CD14-positive monocyte (primary cell): ENCODE measurements around the gene MAP1LC3B. TPM values are rescaled to one million over a fixed set of nuclear protein-coding genes. Genes with fewer than 3 reads are reported as not detected.

Experiments used
- DNase-seq, 3 donors: peaks; one replicate each; pipeline ENCODE4 v3.0.0-alpha.2; 2011 to 2022
- H2AFZ ChIP-seq: 2 replicates; pipeline ENCODE4 v1.6.0; 2012; ENCODE audit warnings: mild to moderate bottlenecking, low read depth, low read length, inconsistent platforms; ENCODE audit not compliant: insufficient read depth, poor library complexity, severe bottlenecking
- H3K27ac ChIP-seq, 2 donors: 1 replicate in 1 of 2; 2 replicates in 1 of 2; pipeline ENCODE4 v1.5.1; 2012 to 2013; ENCODE audit warnings: low read length in 2 of 2, control low read depth in 1 of 2, inconsistent platforms in 1 of 2, low read depth in 1 of 2, mild to moderate bottlenecking in 1 of 2
- H3K27me3 ChIP-seq, 2 donors: one replicate each; pipeline versions ENCODE4 v1.6.0 to v1.6.1; 2011 to 2013; ENCODE audit warnings: low read length in 2 of 2; ENCODE audit not compliant: control insufficient read depth in 2 of 2, insufficient read depth in 2 of 2
- H3K36me3 ChIP-seq, 2 donors: replicated peaks in 1 of 2; 1 replicate in 1 of 2; 2 replicates in 1 of 2; pipeline versions ENCODE4 v1.5.1 to v1.6.1; 2012 to 2013; ENCODE audit warnings: low read length in 2 of 2, control low read depth in 1 of 2, inconsistent platforms in 1 of 2, mild to moderate bottlenecking in 1 of 2; ENCODE audit not compliant: insufficient read depth in 2 of 2, control insufficient read depth in 1 of 2
- H3K4me1 ChIP-seq, 2 donors: 1 replicate in 1 of 2; 2 replicates in 1 of 2; pipeline versions ENCODE4 v1.5.1 to v1.6.1; 2012 to 2013; ENCODE audit warnings: low read length in 2 of 2, control low read depth in 1 of 2, inconsistent platforms in 1 of 2, mild to moderate bottlenecking in 1 of 2, moderate library complexity in 1 of 2; ENCODE audit not compliant: insufficient read depth in 2 of 2, control insufficient read depth in 1 of 2
- H3K4me2 ChIP-seq: replicated peaks from 2 replicates; pipeline ENCODE3; 2012; ENCODE audit warnings: low read length, moderate library complexity, mild to moderate bottlenecking; ENCODE audit not compliant: poor library complexity, severe bottlenecking; ENCODE audit errors: extremely low read depth
- H3K4me3 ChIP-seq, 3 experiments: fragments of 200-600 bp in 1 of 3; sonication (generic) in 1 of 3; replicated peaks in 1 of 3; 1 replicate in 2 of 3; 2 replicates in 1 of 3; pipeline ENCODE4 v1.5.1; 2011 to 2013; ENCODE audit warnings: low read length in 3 of 3, mild to moderate bottlenecking in 3 of 3, control low read depth in 2 of 3, low read depth in 2 of 3, inconsistent platforms in 1 of 3, moderate library complexity in 1 of 3
- H3K79me2 ChIP-seq: 2 replicates; pipeline ENCODE4 v1.6.0; 2012; ENCODE audit warnings: mild to moderate bottlenecking, control low read depth, inconsistent platforms, low read length, moderate library complexity; ENCODE audit not compliant: insufficient read depth
- H3K9ac ChIP-seq: 2 replicates; pipeline ENCODE4 v1.6.0; 2017; ENCODE audit warnings: low read length, mild to moderate bottlenecking; ENCODE audit not compliant: insufficient read depth, poor library complexity, severe bottlenecking
- H3K9me3 ChIP-seq, 2 donors: replicated peaks in 1 of 2; 1 replicate in 1 of 2; 2 replicates in 1 of 2; pipeline versions ENCODE4 v1.5.1 to v1.6.1; 2012 to 2013; ENCODE audit warnings: low read length in 2 of 2, control low read depth in 1 of 2; ENCODE audit not compliant: control insufficient read depth in 1 of 2, insufficient read depth in 1 of 2
- H4K20me1 ChIP-seq: 2 replicates; pipeline ENCODE4 v1.6.0; 2012; ENCODE audit warnings: mild to moderate bottlenecking, low read length, control low read depth, moderate library complexity; ENCODE audit not compliant: insufficient read depth
- H3K27ac Mint-ChIP-seq, 7 donors: one replicate each; pipeline ENCODE4 v1.8.0; 2020; ENCODE audit warnings: mild to moderate bottlenecking in 7 of 7, mixed read lengths in 7 of 7, moderate library complexity in 6 of 7, inconsistent platforms in 2 of 7
- H3K27me3 Mint-ChIP-seq, 3 donors: one replicate each; pipeline ENCODE4 v1.8.0; 2021 to 2022; ENCODE audit warnings: low read depth in 3 of 3, mild to moderate bottlenecking in 3 of 3, mixed read lengths in 3 of 3, moderate library complexity in 3 of 3, inconsistent platforms in 1 of 3
- H3K36me3 Mint-ChIP-seq, 2 donors: one replicate each; pipeline ENCODE4 v1.8.0; 2020; ENCODE audit warnings: mixed read lengths in 2 of 2, inconsistent platforms in 1 of 2, mild to moderate bottlenecking in 1 of 2
- H3K4me1 Mint-ChIP-seq: one replicate; pipeline ENCODE4 v1.8.0; 2020; ENCODE audit warnings: mild to moderate bottlenecking, mixed read lengths
- H3K4me3 Mint-ChIP-seq, 2 donors: one replicate each; pipeline ENCODE4 v1.8.0; 2020; ENCODE audit warnings: mild to moderate bottlenecking in 2 of 2, mixed read lengths in 2 of 2, moderate library complexity in 1 of 2
- H3K9me3 Mint-ChIP-seq, 7 donors: one replicate each; pipeline ENCODE4 v1.8.0; 2020 to 2022; ENCODE audit warnings: mixed read lengths in 7 of 7, mild to moderate bottlenecking in 6 of 7, moderate library complexity in 6 of 7, inconsistent platforms in 2 of 7
- CTCF ChIP-seq: fragments of 200-600 bp; IDR thresholded peaks from one replicate; pipeline ENCODE4 v1.8.0; 2022; ENCODE audit warnings: antibody characterized with exemption, mild to moderate bottlenecking
- WGBS: methylation state at CpG from one replicate; pipeline ENCODE4 v1.1.5; 2013; ENCODE audit warnings: missing lambda C conversion rate; ENCODE audit not compliant: insufficient coverage; 5-methylcytosine and 5-hydroxymethylcytosine counted together
- intact Hi-C, 2 donors: fragments of 100-400 bp; cut with micrococcal nuclease; formaldehyde crosslinking; loops; one replicate each; pipeline versions ENCODE4 v1.15.0 to v1.15.1; 2023
- polyA plus RNA-seq, 3 donors: library from polyadenylated mRNA; depleted of rRNA in 1 of 3; unstranded in 2 of 3; stranded (reverse) in 1 of 3; fragments of 300-500 nt in 2 of 3; fragments of >200 nt in 1 of 3; fragmentation: Illumina TruSeq in 2 of 3; gene quantifications; 1 replicate in 2 of 3; 2 replicates in 1 of 3; pipeline ENCODE4 v1.2.3, GENCODE V29; 2012 to 2021

Gene MAP1LC3B
- polyA plus RNA-seq, 3 donors, result 102 to 147 (median 140) TPM

GRCh38 chr16:87421003-87421912 is 29.1 kb downstream of the MAP1LC3B start:
- Mint-ChIP-seq H3K27ac (peak overlapping the region in 1 of 7 donors; percentile 18), H3K9me3 (peaks cover 0 to 3% (median 0%) of the 10 kb centered on the region in 7 donors), H3K36me3 (peaks cover 45 to 69% of the 10 kb centered on the region in 2 donors), H3K4me3 (no peak overlapping the region), H3K4me1 (no peaks in the 10 kb centered on the region), H3K27me3 (peaks cover 0 to 5% (median 2%) of the 10 kb centered on the region in 3 donors)
- H4K20me1 ChIP-seq, result peaks cover under 1% of the 10 kb centered on the region
- intact Hi-C loops, result no loop called here
- H3K36me3 ChIP-seq, result peaks cover 17 to 45% of the 10 kb centered on the region in 2 donors
- H3K27ac ChIP-seq, result no peak overlapping the region
- WGBS, result 99% methylated on average over 20 of the region's 25 CpGs
- no peaks in the 10 kb centered on the region for H3K27me3 ChIP-seq
- H3K9me3 ChIP-seq, result no peaks in the 10 kb centered on the region
- no peaks in the 10 kb centered on the region for H3K4me1 ChIP-seq
- no peak overlapping the region for H3K4me3 ChIP-seq
- no peak for DNase-seq
- no peak for TF ChIP-seq CTCF
- H3K9ac ChIP-seq, result no peak overlapping the region
- no peak overlapping the region for H3K4me2 ChIP-seq
- H2AFZ ChIP-seq, result no peak overlapping the region
- H3K79me2 ChIP-seq, result no peaks in the 10 kb centered on the region

GRCh38 chr16:87422106-87422505 is 30.0 kb downstream of the MAP1LC3B start:
- Mint-ChIP-seq H3K27ac (peak overlapping the region in 1 of 7 donors; percentile 15), H3K4me1 (no peaks in the 10 kb centered on the region), H3K27me3 (peaks cover 0 to 4% (median 2%) of the 10 kb centered on the region in 3 donors), H3K4me3 (no peak overlapping the region), H3K9me3 (peaks cover 0 to 3% (median 0%) of the 10 kb centered on the region in 7 donors), H3K36me3 (peaks cover 42 to 64% of the 10 kb centered on the region in 2 donors)
- H3K4me1 ChIP-seq, result no peaks in the 10 kb centered on the region
- no peak overlapping the region for H3K4me3 ChIP-seq
- 98% methylated on average over 6 of the region's 11 CpGs for WGBS
- no peak overlapping the region for H3K4me2 ChIP-seq
- no peak overlapping the region for H2AFZ ChIP-seq
- H3K79me2 ChIP-seq, result no peaks in the 10 kb centered on the region
- H3K27me3 ChIP-seq, result no peaks in the 10 kb centered on the region
- intact Hi-C loops, result no loop called here
- peaks cover 15 to 39% of the 10 kb centered on the region in 2 donors for H3K36me3 ChIP-seq
- H3K27ac ChIP-seq, result no peak overlapping the region
- no peak for DNase-seq
- H3K9ac ChIP-seq, result no peak overlapping the region
- H4K20me1 ChIP-seq, result peaks cover 4% of the 10 kb centered on the region
- no peak for TF ChIP-seq CTCF
- no peaks in the 10 kb centered on the region for H3K9me3 ChIP-seq
